HG02678 (cell line): ENCODE measurements around the gene RAB14.
A peak's percentile ranks its signal among the peaks of the same experiment; 100 is the strongest.
"Not testable (repeated sequence)": the region's sequence is repeated elsewhere in the genome, so short reads cannot be mapped to it uniquely, and the experiment has no call there.

Experiments used
- ATAC-seq: cut with Tn5 transposase; IDR thresholded peaks from one replicate; pipeline ENCODE4 v1.9.1; 2021; ENCODE audit warnings: mild to moderate bottlenecking, moderate library complexity; ENCODE audit not compliant: unreplicated experiment

RAB14 gene

GRCh38 chr9:121169094-121169601 lies 32.5 kb downstream of the RAB14 start:
- ATAC-seq: no peak

GRCh38 chr9:121168052-121168451 lies 33.6 kb downstream of the RAB14 start:
- ATAC-seq: no peak

GRCh38 chr9:121160025-121160424 lies 41.6 kb downstream of the RAB14 start:
- no peak for ATAC-seq

- no peak for ATAC-seq
Observed at GRCh38 chr9:121157939-121158338, 43.7 kb downstream of the RAB14 start.

- ATAC-seq: peak; percentile 77
Observed at GRCh38 chr9:121156263-121156731, 45.4 kb downstream of the RAB14 start.

- no peak for ATAC-seq
Observed at GRCh38 chr9:121154782-121155181, 46.9 kb downstream of the RAB14 start.

- ATAC-seq: no peak
Observed at GRCh38 chr9:121153642-121154041, 48.0 kb downstream of the RAB14 start.

GRCh38 chr9:121150188-121150587 lies 51.5 kb downstream of the RAB14 start:
- ATAC-seq: no peak

- ATAC-seq: no peak
Observed at GRCh38 chr9:121144482-121144881, 57.2 kb downstream of the RAB14 start.

- ATAC-seq: no peak
Observed at GRCh38 chr9:121143771-121144170, 57.9 kb downstream of the RAB14 start.

- no peak for ATAC-seq
Observed at GRCh38 chr9:121141706-121142105, 60.0 kb downstream of the RAB14 start.

- ATAC-seq: no peak
Observed at GRCh38 chr9:121141306-121141705, 60.4 kb downstream of the RAB14 start.

GRCh38 chr9:121140162-121140561 lies 61.5 kb downstream of the RAB14 start:
- ATAC-seq: no peak

GRCh38 chr9:121138973-121139372 lies 62.7 kb downstream of the RAB14 start:
- ATAC-seq: no peak

GRCh38 chr9:121138561-121138960 lies 63.1 kb downstream of the RAB14 start:
- ATAC-seq: no peak

GRCh38 chr9:121135642-121136041 lies 66.0 kb downstream of the RAB14 start:
- ATAC-seq: no peak

GRCh38 chr9:121133104-121133816 lies 68.4 kb downstream of the RAB14 start:
- no peak for ATAC-seq

GRCh38 chr9:121129384-121129783 lies 72.3 kb downstream of the RAB14 start:
- ATAC-seq: not testable (repeated sequence)
